Smooth muscle cell (in vitro differentiated cells): Measurements from ENCODE around the gene IPCEF1. TPM values are rescaled to one million over a fixed set of nuclear protein-coding genes. Genes with fewer than 3 reads are reported as not detected.

Experiments used
- DNase-seq: peaks from one replicate; lab custom pipeline; 2025; ENCODE audit not compliant: unreplicated experiment; lab: John Stamatoyannopoulos, UW
- H2AFZ ChIP-seq: fragments of 200-600 bp; sonication (generic); 2 replicates; pipeline ENCODE4 v1.6.0; 2016; ENCODE audit warnings: antibody characterized with exemption, low read depth, mild to moderate bottlenecking
- H3F3A ChIP-seq: fragments of 200-600 bp; sonication (generic); 2 replicates; pipeline ENCODE4 v1.6.0; 2017; ENCODE audit warnings: antibody characterized with exemption, low read depth
- H3K27ac ChIP-seq: fragments of 200-600 bp; sonication (generic); 2 replicates; pipeline ENCODE4 v1.5.1; 2016; ENCODE audit warnings: low read depth, mild to moderate bottlenecking
- H3K27me3 ChIP-seq: fragments of 200-600 bp; sonication (generic); 2 replicates; pipeline ENCODE4 v1.6.1; 2016; ENCODE audit warnings: low read depth, mild to moderate bottlenecking
- H3K36me3 ChIP-seq: fragments of 200-600 bp; sonication (generic); 2 replicates; pipeline ENCODE4 v1.5.1; 2016; ENCODE audit warnings: low read depth
- H3K4me1 ChIP-seq: fragments of 200-600 bp; sonication (generic); 2 replicates; pipeline ENCODE4 v1.5.1; 2016; ENCODE audit warnings: low read depth
- H3K4me2 ChIP-seq: fragments of 200-600 bp; sonication (generic); 2 replicates; pipeline ENCODE4 v1.6.0; 2016; ENCODE audit warnings: mild to moderate bottlenecking
- H3K4me3 ChIP-seq: fragments of 200-600 bp; sonication (generic); 2 replicates; pipeline ENCODE4 v1.5.1; 2016; ENCODE audit warnings: mild to moderate bottlenecking
- H3K79me2 ChIP-seq: fragments of 200-600 bp; sonication (generic); 2 replicates; pipeline ENCODE4 v1.6.0; 2016; ENCODE audit warnings: low read depth, mild to moderate bottlenecking
- H3K9ac ChIP-seq: fragments of 200-600 bp; sonication (generic); 2 replicates; pipeline ENCODE4 v1.6.0; 2016; ENCODE audit warnings: low read depth
- H3K9me3 ChIP-seq: fragments of 200-600 bp; sonication (generic); replicated peaks from 2 replicates; pipeline ENCODE4 v1.5.1; 2016; ENCODE audit warnings: low read depth
- H4K20me1 ChIP-seq: fragments of 200-600 bp; sonication (generic); 2 replicates; pipeline ENCODE4 v1.6.0; 2016; ENCODE audit warnings: low read depth
- WGBS: methylation state at CpG from one replicate; pipeline ENCODE4 v1.1.7; 2016; ENCODE audit warnings: low lambda C conversion rate; 5-methylcytosine and 5-hydroxymethylcytosine counted together
- polyA plus RNA-seq: library from polyadenylated mRNA; unstranded; fragments of >200 nt; fragmentation: Nextera tagmentation; extraction: Ambion mirVana; gene quantifications from 2 replicates; pipeline ENCODE4 v1.2.1, GENCODE V29; 2016
- total RNA-seq: library from RNA; depleted of rRNA; stranded (reverse); fragments of >200 nt; gene quantifications from 2 replicates; pipeline ENCODE4 v1.2.3, GENCODE V29; 2014
- TF ChIP-seq, protein P1 (sequence below): fragments of 200-600 bp; sonication (generic); IDR thresholded peaks from 2 replicates; pipeline ENCODE4 v1.5.1; 2017; ENCODE audit warnings: borderline replicate concordance, mild to moderate bottlenecking, antibody characterized with exemption; ENCODE audit not compliant: insufficient read depth, poor library complexity, severe bottlenecking

IPCEF1 gene
- total and polyA plus RNA-seq, 2 experiments from 2014 or later: 0.04 TPM; not detected in 1

DNA sequence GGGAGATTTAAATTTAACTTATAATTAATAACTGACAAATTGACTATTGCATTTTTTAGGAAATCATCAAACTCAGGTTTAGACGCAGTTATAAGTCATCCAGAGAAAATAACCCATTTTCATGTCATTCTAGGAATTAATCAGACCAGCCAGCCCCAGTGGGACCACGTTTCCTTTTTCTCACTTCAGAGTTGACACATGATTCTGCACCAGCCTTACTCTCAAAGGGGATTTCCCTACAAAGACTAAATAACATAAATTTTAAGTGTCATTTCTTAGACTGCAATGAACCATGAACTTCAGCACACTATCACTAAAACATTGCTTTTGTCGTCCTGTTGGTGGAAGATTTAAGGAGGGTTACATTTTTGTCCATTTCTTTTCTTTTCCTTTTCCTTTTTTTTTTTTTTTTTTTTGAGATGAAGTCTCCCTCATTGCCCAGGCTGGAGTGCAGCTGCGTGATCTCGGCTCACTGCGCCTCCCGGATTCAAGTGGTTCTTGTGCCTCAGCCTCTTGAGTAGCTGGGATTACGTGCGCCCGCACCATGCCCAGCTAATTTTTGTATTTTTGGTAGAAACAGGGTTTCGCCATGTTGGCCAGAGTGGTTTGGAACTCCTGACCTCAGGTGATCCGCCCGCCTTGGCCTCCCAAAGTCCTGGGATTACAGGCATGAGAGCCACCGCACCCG, 3.6 kb downstream of the IPCEF1 start:
- Histone ChIP-seq H3K79me2 (no peaks in the 10 kb centered on the region), H3K27ac (no peak overlapping the region), H2AFZ (no peak overlapping the region), H4K20me1 (no peaks in the 10 kb centered on the region), H3K27me3 (no peaks in the 10 kb centered on the region), H3K9ac (no peak overlapping the region), H3K36me3 (no peaks in the 10 kb centered on the region), H3K4me1 (no peaks in the 10 kb centered on the region), H3F3A (no peaks in the 10 kb centered on the region), H3K9me3 (no peaks in the 10 kb centered on the region), H3K4me3 (no peak overlapping the region), H3K4me2 (no peak overlapping the region)
- TF ChIP-seq, protein P1, sequence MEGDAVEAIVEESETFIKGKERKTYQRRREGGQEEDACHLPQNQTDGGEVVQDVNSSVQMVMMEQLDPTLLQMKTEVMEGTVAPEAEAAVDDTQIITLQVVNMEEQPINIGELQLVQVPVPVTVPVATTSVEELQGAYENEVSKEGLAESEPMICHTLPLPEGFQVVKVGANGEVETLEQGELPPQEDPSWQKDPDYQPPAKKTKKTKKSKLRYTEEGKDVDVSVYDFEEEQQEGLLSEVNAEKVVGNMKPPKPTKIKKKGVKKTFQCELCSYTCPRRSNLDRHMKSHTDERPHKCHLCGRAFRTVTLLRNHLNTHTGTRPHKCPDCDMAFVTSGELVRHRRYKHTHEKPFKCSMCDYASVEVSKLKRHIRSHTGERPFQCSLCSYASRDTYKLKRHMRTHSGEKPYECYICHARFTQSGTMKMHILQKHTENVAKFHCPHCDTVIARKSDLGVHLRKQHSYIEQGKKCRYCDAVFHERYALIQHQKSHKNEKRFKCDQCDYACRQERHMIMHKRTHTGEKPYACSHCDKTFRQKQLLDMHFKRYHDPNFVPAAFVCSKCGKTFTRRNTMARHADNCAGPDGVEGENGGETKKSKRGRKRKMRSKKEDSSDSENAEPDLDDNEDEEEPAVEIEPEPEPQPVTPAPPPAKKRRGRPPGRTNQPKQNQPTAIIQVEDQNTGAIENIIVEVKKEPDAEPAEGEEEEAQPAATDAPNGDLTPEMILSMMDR: no peak
- 95% methylated on average over 15 of the region's 15 CpGs for WGBS
- no peak for DNase-seq

DNA sequence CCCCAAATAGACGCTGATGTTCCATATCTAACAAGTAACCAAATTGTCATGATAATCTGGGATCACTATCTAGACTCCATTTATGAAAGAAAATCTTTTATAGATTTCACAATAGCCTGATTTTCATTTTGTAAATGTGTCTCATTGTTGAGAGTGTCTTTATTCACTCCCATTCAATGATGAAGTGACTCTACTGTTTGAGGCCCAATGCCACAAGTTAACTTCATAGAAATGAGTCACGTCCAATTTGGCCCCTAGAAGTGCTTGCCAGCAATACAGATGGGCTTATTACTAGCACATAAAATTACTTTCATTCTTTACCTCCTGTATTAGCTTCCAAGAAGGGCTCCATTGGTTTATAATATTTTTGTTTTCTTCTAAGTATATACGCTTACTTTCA, 6.3 kb downstream of the IPCEF1 start:
- no peak overlapping the region for H2AFZ ChIP-seq
- H3K4me3 ChIP-seq: no peak overlapping the region
- no peaks in the 10 kb centered on the region for H4K20me1 ChIP-seq
- H3K9me3 ChIP-seq: peaks cover 5% of the 10 kb centered on the region
- H3K9ac ChIP-seq: no peak overlapping the region
- no peaks in the 10 kb centered on the region for H3F3A ChIP-seq
- H3K27ac ChIP-seq: no peak overlapping the region
- H3K4me1 ChIP-seq: no peaks in the 10 kb centered on the region
- DNase-seq: no peak
- no peaks in the 10 kb centered on the region for H3K27me3 ChIP-seq
- H3K36me3 ChIP-seq: no peaks in the 10 kb centered on the region
- TF ChIP-seq, protein P1: no peak
- H3K4me2 ChIP-seq: no peak overlapping the region
- H3K79me2 ChIP-seq: no peaks in the 10 kb centered on the region
- 94% methylated on average over 3 of the region's 3 CpGs for WGBS

DNA sequence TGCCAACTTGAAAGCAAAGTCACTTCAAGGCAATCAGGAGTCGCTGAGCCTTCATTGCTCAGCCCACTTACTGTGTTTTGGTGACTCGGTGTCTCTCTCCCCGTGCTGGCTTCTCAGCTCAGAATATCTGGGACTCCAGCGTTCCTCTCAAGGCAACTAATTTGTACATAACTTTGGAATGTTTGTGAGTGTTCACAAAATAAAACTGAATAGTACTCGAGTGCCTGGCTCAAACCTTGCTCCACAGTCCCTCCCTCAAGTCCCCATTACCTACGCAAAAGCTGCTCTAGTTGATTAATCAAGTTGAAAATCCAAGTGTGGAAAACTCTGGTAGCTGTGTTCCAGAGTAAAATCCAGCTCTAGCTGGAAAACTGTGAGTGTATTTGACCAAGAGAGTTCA, 8.6 kb downstream of the IPCEF1 start:
- no peak for DNase-seq
- Histone ChIP-seq H3K27ac (no peak overlapping the region), H3K27me3 (no peaks in the 10 kb centered on the region), H3K36me3 (no peaks in the 10 kb centered on the region), H3F3A (no peaks in the 10 kb centered on the region), H3K4me1 (no peaks in the 10 kb centered on the region), H3K4me3 (no peak overlapping the region), H2AFZ (no peak overlapping the region), H3K9ac (no peak overlapping the region), H3K4me2 (no peak overlapping the region), H3K9me3 (peaks cover 5% of the 10 kb centered on the region), H4K20me1 (no peaks in the 10 kb centered on the region), H3K79me2 (no peaks in the 10 kb centered on the region)
- 62% methylated on average over 6 of the region's 6 CpGs for WGBS
- TF ChIP-seq, protein P1: no peak

DNA sequence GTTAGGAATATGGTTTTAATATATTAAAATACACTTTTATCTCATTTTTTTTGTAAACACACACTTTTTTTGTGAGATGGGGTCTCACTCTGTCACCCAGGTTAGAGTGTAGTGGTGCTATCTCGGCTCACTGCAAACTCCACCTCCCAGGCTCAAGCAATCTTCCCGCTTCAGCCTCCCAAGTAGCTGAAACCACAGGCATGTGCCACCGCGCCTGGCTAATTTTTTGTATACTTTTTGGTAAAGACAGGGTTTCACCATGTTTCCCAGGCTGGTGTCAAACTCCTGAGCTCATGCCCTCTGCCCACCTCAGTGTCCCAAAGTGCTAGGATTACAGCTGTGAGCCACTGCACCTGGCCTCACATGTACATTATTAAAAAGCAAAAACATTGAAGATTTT, 10.8 kb downstream of the IPCEF1 start:
- Histone ChIP-seq H3F3A (no peaks in the 10 kb centered on the region), H2AFZ (no peak overlapping the region), H3K4me1 (no peaks in the 10 kb centered on the region), H3K9me3 (peaks cover 5% of the 10 kb centered on the region), H3K9ac (no peak overlapping the region), H3K4me2 (no peak overlapping the region), H3K27ac (no peak overlapping the region), H3K36me3 (no peaks in the 10 kb centered on the region), H3K79me2 (no peaks in the 10 kb centered on the region), H3K27me3 (no peaks in the 10 kb centered on the region), H3K4me3 (no peak overlapping the region), H4K20me1 (no peaks in the 10 kb centered on the region)
- TF ChIP-seq, protein P1: no peak
- WGBS: 73% methylated on average over 4 of the region's 4 CpGs
- DNase-seq: no peak
